Thyroid gland (tissue), 4 donors: Measurements from ENCODE around the gene QPRT. TPM values are rescaled to one million over a fixed set of nuclear protein-coding genes. Genes with fewer than 3 reads are reported as not detected.

Source experiments
- DNase-seq, 2 donors: peaks; one replicate each; pipeline ENCODE4 v3.0.0-alpha.2; 2019
- H3K27ac ChIP-seq, 3 donors: fragments of 200-600 bp; sonication (generic); 1 replicate in 2 of 3; 2 replicates in 1 of 3; pipeline ENCODE4 v1.5.1; 2016 to 2019; ENCODE audit warnings: mild to moderate bottlenecking in 1 of 3, moderate library complexity in 1 of 3
- H3K27me3 ChIP-seq: fragments of 200-600 bp; sonication (generic); one replicate; pipeline ENCODE4 v1.5.1; 2019
- H3K36me3 ChIP-seq, 2 donors: fragments of 200-600 bp; sonication (generic); one replicate each; pipeline ENCODE4 v1.5.1; 2016 to 2019
- H3K4me1 ChIP-seq, 2 donors: fragments of 200-600 bp; sonication (generic); one replicate each; pipeline ENCODE4 v1.5.1; 2017 to 2019
- H3K4me3 ChIP-seq, 3 donors: fragments of 200-600 bp; sonication (generic); replicated peaks in 1 of 3; 1 replicate in 2 of 3; 2 replicates in 1 of 3; pipeline ENCODE4 v1.5.1; 2016; ENCODE audit warnings: mild to moderate bottlenecking in 1 of 3
- H3K9me3 ChIP-seq: fragments of 200-600 bp; sonication (generic); one replicate; pipeline ENCODE4 v1.5.1; 2017
- CTCF ChIP-seq, 6 experiments: fragments of 200-600 bp in 3 of 6; fragments of 450-650 bp in 3 of 6; sonication (generic) in 3 of 6; IDR thresholded peaks; one replicate each; pipeline ENCODE4 v1.5.1; 2016 to 2019; ENCODE audit warnings: antibody characterized with exemption in 6 of 6, mild to moderate bottlenecking in 2 of 6, inconsistent platforms in 1 of 6, moderate library complexity in 1 of 6
- POLR2A ChIP-seq, 2 donors: fragments of 450-650 bp; IDR thresholded peaks; one replicate each; pipeline ENCODE4 v1.6.1; 2017; ENCODE audit warnings: antibody characterized with exemption in 2 of 2, mild to moderate bottlenecking in 2 of 2, moderate library complexity in 1 of 2
- WGBS, 2 donors: methylation state at CpG; one replicate each; pipeline ENCODE4 v1.1.5; 2017; 5-methylcytosine and 5-hydroxymethylcytosine counted together
- intact Hi-C: fragments of 100-400 bp; cut with DNase I; formaldehyde crosslinking; loops from one replicate; pipeline ENCODE4 v1.15.1; 2023
- total RNA-seq, 4 donors: library from RNA; depleted of rRNA; stranded (reverse); fragments of >200 nt; gene quantifications; one replicate each; pipeline ENCODE4 v1.2.3, GENCODE V29; 2016

The QPRT gene
- total RNA-seq, 4 donors from 2014 or later: 1.7 to 5.6 (median 3.0) TPM

GRCh38 chr16:29676989-29677785 lies 1.8 kb upstream of the QPRT start:
- DNase-seq: no peak
- intact Hi-C loops: no loop called here
- H3K36me3 ChIP-seq: no peaks in the 10 kb centered on the region
- H3K4me1 ChIP-seq: peaks cover 0 to 4% of the 10 kb centered on the region in 2 donors
- TF ChIP-seq POLR2A (IDR thresholded peaks at IDR 0.05) (no peak), CTCF (IDR thresholded peaks at IDR 0.05) (no peak)
- H3K27ac ChIP-seq: no peak overlapping the region
- WGBS, 2 donors: 93 to 94% methylated on average over 23 of the region's 23 CpGs
- no peaks in the 10 kb centered on the region for H3K27me3 ChIP-seq
- no peaks in the 10 kb centered on the region for H3K9me3 ChIP-seq
- H3K4me3 ChIP-seq: no peak overlapping the region

- no peaks in the 10 kb centered on the region for H3K27me3 ChIP-seq
- DNase-seq: no peak
- intact Hi-C loops: no loop called here
- H3K27ac ChIP-seq: no peak overlapping the region
- no peaks in the 10 kb centered on the region for H3K4me1 ChIP-seq
- 65 to 77% methylated on average over 9 to 10 of the region's 10 CpGs for WGBS, 2 donors
- no peaks in the 10 kb centered on the region for H3K36me3 ChIP-seq
- TF ChIP-seq CTCF (IDR thresholded peaks at IDR 0.05) (no peak), POLR2A (IDR thresholded peaks at IDR 0.05) (no peak)
- H3K4me3 ChIP-seq: no peak overlapping the region
- no peaks in the 10 kb centered on the region for H3K9me3 ChIP-seq
Observed at GRCh38 chr16:29680180-29680598, 1.2 kb downstream of the QPRT start.

- no peaks in the 10 kb centered on the region for H3K36me3 ChIP-seq
- intact Hi-C loops: no loop called here
- no peaks in the 10 kb centered on the region for H3K9me3 ChIP-seq
- no peaks in the 10 kb centered on the region for H3K4me1 ChIP-seq
- TF ChIP-seq CTCF (IDR thresholded peaks at IDR 0.05) (no peak), POLR2A (IDR thresholded peaks at IDR 0.05) (no peak)
- no peak overlapping the region for H3K27ac ChIP-seq
- no peak overlapping the region for H3K4me3 ChIP-seq
- no peak for DNase-seq
- WGBS, 2 donors: 93 to 95% methylated on average over 9 of the region's 9 CpGs
- no peaks in the 10 kb centered on the region for H3K27me3 ChIP-seq
Observed at GRCh38 chr16:29683543-29684090, 4.6 kb downstream of the QPRT start.

- no peak overlapping the region for H3K27ac ChIP-seq
- H3K9me3 ChIP-seq: no peaks in the 10 kb centered on the region
- no peak for TF ChIP-seq CTCF (IDR thresholded peaks at IDR 0.05)
- TF ChIP-seq POLR2A (IDR thresholded peaks at IDR 0.05): no peak
- DNase-seq: no peak
- H3K4me3 ChIP-seq: no peak overlapping the region
- intact Hi-C loops: no loop called here
- no peaks in the 10 kb centered on the region for H3K27me3 ChIP-seq
- 89 to 97% methylated on average over 10 of the region's 10 CpGs for WGBS, 2 donors
- H3K36me3 ChIP-seq: no peaks in the 10 kb centered on the region
- H3K4me1 ChIP-seq: no peaks in the 10 kb centered on the region
Observed at GRCh38 chr16:29684679-29685078, 5.7 kb downstream of the QPRT start.

GRCh38 chr16:29686740-29687332 lies 7.9 kb downstream of the QPRT start:
- TF ChIP-seq CTCF (IDR thresholded peaks at IDR 0.05) (no peak), POLR2A (IDR thresholded peaks at IDR 0.05) (no peak)
- no peaks in the 10 kb centered on the region for H3K9me3 ChIP-seq
- H3K27ac ChIP-seq: no peak overlapping the region
- intact Hi-C loops: no loop called here
- DNase-seq: no peak
- H3K4me3 ChIP-seq: no peak overlapping the region
- 84 to 87% methylated on average over 9 of the region's 9 CpGs for WGBS, 2 donors
- no peaks in the 10 kb centered on the region for H3K27me3 ChIP-seq
- H3K4me1 ChIP-seq: no peaks in the 10 kb centered on the region
- H3K36me3 ChIP-seq: no peaks in the 10 kb centered on the region
